ENCODE measurements around the gene APBB2.

DNA sequence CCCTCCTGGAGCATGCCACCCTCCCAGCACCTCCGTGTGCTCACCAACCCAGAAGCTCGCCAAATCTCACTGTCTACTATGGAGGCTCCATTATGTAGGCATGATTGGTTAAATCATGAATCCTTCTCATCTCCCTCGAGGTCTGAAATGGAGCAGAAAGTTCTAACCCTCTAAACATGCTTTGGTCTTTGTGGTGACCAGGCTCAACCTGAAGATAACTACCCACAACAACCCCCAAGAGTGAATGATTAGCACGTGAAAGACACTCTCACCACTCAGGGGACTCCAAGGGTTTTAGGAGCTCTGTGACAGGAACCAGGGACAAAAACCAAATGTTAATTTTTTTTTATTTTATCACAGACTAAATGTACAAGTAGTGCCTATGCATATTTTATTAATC is 47.2 kb downstream of the APBB2 start:
- TF ChIP-seq, protein P1, sequence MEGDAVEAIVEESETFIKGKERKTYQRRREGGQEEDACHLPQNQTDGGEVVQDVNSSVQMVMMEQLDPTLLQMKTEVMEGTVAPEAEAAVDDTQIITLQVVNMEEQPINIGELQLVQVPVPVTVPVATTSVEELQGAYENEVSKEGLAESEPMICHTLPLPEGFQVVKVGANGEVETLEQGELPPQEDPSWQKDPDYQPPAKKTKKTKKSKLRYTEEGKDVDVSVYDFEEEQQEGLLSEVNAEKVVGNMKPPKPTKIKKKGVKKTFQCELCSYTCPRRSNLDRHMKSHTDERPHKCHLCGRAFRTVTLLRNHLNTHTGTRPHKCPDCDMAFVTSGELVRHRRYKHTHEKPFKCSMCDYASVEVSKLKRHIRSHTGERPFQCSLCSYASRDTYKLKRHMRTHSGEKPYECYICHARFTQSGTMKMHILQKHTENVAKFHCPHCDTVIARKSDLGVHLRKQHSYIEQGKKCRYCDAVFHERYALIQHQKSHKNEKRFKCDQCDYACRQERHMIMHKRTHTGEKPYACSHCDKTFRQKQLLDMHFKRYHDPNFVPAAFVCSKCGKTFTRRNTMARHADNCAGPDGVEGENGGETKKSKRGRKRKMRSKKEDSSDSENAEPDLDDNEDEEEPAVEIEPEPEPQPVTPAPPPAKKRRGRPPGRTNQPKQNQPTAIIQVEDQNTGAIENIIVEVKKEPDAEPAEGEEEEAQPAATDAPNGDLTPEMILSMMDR (IDR thresholded peaks at IDR 0.05; ENCODE audit: low read depth, low read length, poor library complexity, severe bottlenecking): no peak
- no peak for TF ChIP-seq EZH2phosphoT487 (IDR thresholded peaks at IDR 0.05; ENCODE audit: borderline replicate concordance, low read length)

Measured in DOHH2 (cell line).